ENCODE results near the gene MVD.

MVD gene

GRCh38 chr16:88640498-88641247 lies 22.2 kb downstream of the MVD start:
- DNase-seq (ENCODE audit: low read depth, low spot score): no peak

GRCh38 chr16:88640039-88640495 lies 22.8 kb downstream of the MVD start:
- no peak for DNase-seq (ENCODE audit: low read depth, low spot score)

GRCh38 chr16:88639231-88640038 lies 23.5 kb downstream of the MVD start:
- DNase-seq (ENCODE audit: low read depth, low spot score): no peak

- DNase-seq (ENCODE audit: low read depth, low spot score): no peak
Observed at GRCh38 chr16:88638323-88639230, 24.3 kb downstream of the MVD start, which contains the start of gene IL17C. Gene IL17C (plus strand): TSS chr16:88638572. CDS start chr16:88638642, 70 bp downstream.

- DNase-seq (ENCODE audit: low read depth, low spot score): no peak
Observed at GRCh38 chr16:88636488-88637265, 26.2 kb downstream of the MVD start.

- no peak for DNase-seq (ENCODE audit: low read depth, low spot score)
Observed at GRCh38 chr16:88635671-88636319, 27.1 kb downstream of the MVD start.

GRCh38 chr16:88634994-88635670 lies 27.8 kb downstream of the MVD start:
- DNase-seq (ENCODE audit: low read depth, low spot score): no peak

- no peak for DNase-seq (ENCODE audit: low read depth, low spot score)
Observed at GRCh38 chr16:88634141-88634993, 28.5 kb downstream of the MVD start.

GRCh38 chr16:88633684-88634140 lies 29.2 kb downstream of the MVD start:
- DNase-seq (ENCODE audit: low read depth, low spot score): no peak

- no peak for DNase-seq (ENCODE audit: low read depth, low spot score)
Observed at GRCh38 chr16:88632587-88632930, 30.3 kb downstream of the MVD start.

- no peak for DNase-seq (ENCODE audit: low read depth, low spot score)
Observed at GRCh38 chr16:88631920-88632586, 30.8 kb downstream of the MVD start.

- DNase-seq (ENCODE audit: low read depth, low spot score): no peak
Observed at GRCh38 chr16:88631384-88631783, 31.5 kb downstream of the MVD start.

GRCh38 chr16:88630941-88631340 lies 31.9 kb downstream of the MVD start:
- no peak for DNase-seq (ENCODE audit: low read depth, low spot score)

- no peak for DNase-seq (ENCODE audit: low read depth, low spot score)
Observed at GRCh38 chr16:88630433-88630832, 32.5 kb downstream of the MVD start.

GRCh38 chr16:88629835-88630234 lies 33.1 kb downstream of the MVD start:
- DNase-seq (ENCODE audit: low read depth, low spot score): no peak

GRCh38 chr16:88628512-88628974 lies 34.3 kb downstream of the MVD start:
- DNase-seq (ENCODE audit: low read depth, low spot score): no peak

- no peak for DNase-seq (ENCODE audit: low read depth, low spot score)
Observed at GRCh38 chr16:88627531-88628411, 35.1 kb downstream of the MVD start.

Measured in activated naive CD8-positive, alpha-beta T cell treated with anti-CD3 and anti-CD28 coated beads, Interleukin-2, amount 50 U/mL, for 16 hours (primary cell).